Measurements from ENCODE around the gene ZNF678. TPM values are rescaled to one million over a fixed set of nuclear protein-coding genes. Genes with fewer than 3 reads are reported as not detected.

ZNF678 gene
- total and polyA plus RNA-seq, 2 of the 4 experiments (the other 2 are of a cell fraction), result 1.3 to 4.8 TPM

DNA sequence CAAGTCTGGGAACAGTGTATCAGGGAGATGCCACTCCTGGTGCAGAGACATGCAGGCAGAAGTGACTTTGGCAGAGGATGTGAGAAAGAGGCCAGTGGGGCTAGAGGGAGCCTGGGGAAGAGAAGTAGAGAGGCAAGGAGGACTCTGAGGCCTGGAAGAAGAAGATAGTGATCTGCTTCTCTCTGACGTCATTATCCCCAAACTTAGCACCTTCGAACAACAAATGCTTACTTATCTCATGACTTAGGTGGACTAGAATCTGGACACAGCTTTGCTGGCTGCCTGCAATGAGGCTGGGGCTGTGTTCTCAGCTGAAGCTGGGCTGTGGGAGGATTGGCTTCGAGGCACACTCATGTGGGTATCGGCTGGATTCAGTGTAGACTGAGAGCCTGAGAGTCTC lies 44.5 kb upstream of the ZNF678 start (continued):
- TF ChIP-seq, protein P1, sequence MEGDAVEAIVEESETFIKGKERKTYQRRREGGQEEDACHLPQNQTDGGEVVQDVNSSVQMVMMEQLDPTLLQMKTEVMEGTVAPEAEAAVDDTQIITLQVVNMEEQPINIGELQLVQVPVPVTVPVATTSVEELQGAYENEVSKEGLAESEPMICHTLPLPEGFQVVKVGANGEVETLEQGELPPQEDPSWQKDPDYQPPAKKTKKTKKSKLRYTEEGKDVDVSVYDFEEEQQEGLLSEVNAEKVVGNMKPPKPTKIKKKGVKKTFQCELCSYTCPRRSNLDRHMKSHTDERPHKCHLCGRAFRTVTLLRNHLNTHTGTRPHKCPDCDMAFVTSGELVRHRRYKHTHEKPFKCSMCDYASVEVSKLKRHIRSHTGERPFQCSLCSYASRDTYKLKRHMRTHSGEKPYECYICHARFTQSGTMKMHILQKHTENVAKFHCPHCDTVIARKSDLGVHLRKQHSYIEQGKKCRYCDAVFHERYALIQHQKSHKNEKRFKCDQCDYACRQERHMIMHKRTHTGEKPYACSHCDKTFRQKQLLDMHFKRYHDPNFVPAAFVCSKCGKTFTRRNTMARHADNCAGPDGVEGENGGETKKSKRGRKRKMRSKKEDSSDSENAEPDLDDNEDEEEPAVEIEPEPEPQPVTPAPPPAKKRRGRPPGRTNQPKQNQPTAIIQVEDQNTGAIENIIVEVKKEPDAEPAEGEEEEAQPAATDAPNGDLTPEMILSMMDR (conservative IDR thresholded peaks at IDR 0.05; ENCODE audit: low read depth, low read length), result no peak
- TF ChIP-seq CHD1 (IDR thresholded peaks at IDR 0.05; ENCODE audit: low read depth, low read length) (no peak), NFE2L2 (IDR thresholded peaks at IDR 0.05; ENCODE audit: low read depth, low read length) (no peak), MAFK (IDR thresholded peaks at IDR 0.05; ENCODE audit: low read depth, low read length) (no peak), MAZ (IDR thresholded peaks at IDR 0.05; ENCODE audit: borderline replicate concordance, low read depth, low read length) (no peak)

- Histone ChIP-seq H2AFZ (replicated peaks; ENCODE audit: low read length, poor library complexity) (no peak overlapping the region), H2AK9ac (replicated peaks; ENCODE audit: low read depth, low read length, poor library complexity) (no peak overlapping the region), H3K4me3 (ENCODE audit: insufficient read depth, low read depth, low read length) (no peak overlapping the region), H4K91ac (ENCODE audit: insufficient read depth, low read depth, low read length) (no peak overlapping the region), H3K27me3 (ENCODE audit: control insufficient read depth, insufficient read depth, low read length) (no peaks in the 10 kb centered on the region), H3K4ac (ENCODE audit: low read depth, low read length) (no peak overlapping the region), H3K9ac (ENCODE audit: low read depth, low read length) (no peak overlapping the region), H2BK5ac (ENCODE audit: low read depth, low read length, poor library complexity, severe bottlenecking) (no peak overlapping the region), H3K9me3 (ENCODE audit: control insufficient read depth, insufficient read depth, low read length) (0 out of 2 replicates have a peak, but pooled peaks cover 2% of the 10 kb centered on the region), H3K79me1 (ENCODE audit: low read depth in 1 of 2, low read length in 2 of 2) (no peaks in the 10 kb centered on the region), H3K56ac (ENCODE audit: extremely low read depth, insufficient read depth, low read length) (no peak overlapping the region), H3K18ac (ENCODE audit: low read depth, low read length) (no peak overlapping the region), H2BK15ac (ENCODE audit: low read depth, low read length) (no peak overlapping the region), H2BK20ac (ENCODE audit: low read depth, low read length) (no peak overlapping the region), H3K4me2 (ENCODE audit: low read depth, low read length) (no peak overlapping the region), H2BK120ac (ENCODE audit: low read depth, low read length) (no peak overlapping the region), H4K20me1 (ENCODE audit: insufficient read depth, low read length) (no peaks in the 10 kb centered on the region), H3K9me1 (ENCODE audit: insufficient read depth, low read length) (no peaks in the 10 kb centered on the region), H4K8ac (ENCODE audit: low read depth in 2 of 2, low read length in 2 of 2) (no peak overlapping the region), H3K36me3 (ENCODE audit: control insufficient read depth, insufficient read depth, low read length) (no peaks in the 10 kb centered on the region), H4K5ac (ENCODE audit: low read depth, low read length) (no peak overlapping the region), H3K23ac (ENCODE audit: low read depth, low read length) (no peak overlapping the region), H3K4me1 (ENCODE audit: control insufficient read depth, insufficient read depth, low read length) (no peaks in the 10 kb centered on the region), H2AK5ac (ENCODE audit: low read depth, low read length) (no peak overlapping the region), H3K27ac (ENCODE audit: insufficient read depth, low read length) (no peak overlapping the region), H3K14ac (replicated peaks; ENCODE audit: low read depth, low read length) (no peak overlapping the region)
- WGBS, 2 experiments (ENCODE audit: extremely low coverage in 2 of 2, insufficient read length in 1 of 2), result 68% methylated on average over 5 of the region's 11 CpGs; no CpG with 5 or more reads in 1 of the 2 experiments
- in situ Hi-C loops (cut with MboI; ENCODE audit: low sequenced_read_pairs), result no loop called here
- DNase-seq (no peak), ATAC-seq (ENCODE audit: low read depth) (no peak)
- dilution Hi-C loops (cut with HindIII; ENCODE audit: low sequenced_read_pairs, unreplicated experiment), result no loop called here
- intact Hi-C loops (cut with micrococcal nuclease), result no loop called here
- BruUV-seq (replicated peaks), result no TSS peak
- TF ChIP-seq POLR2A (IDR thresholded peaks at IDR 0.05; ENCODE audit: low read depth, low read length) (no peak), RCOR1 (IDR thresholded peaks at IDR 0.05; ENCODE audit: insufficient replicate concordance, low read length) (no peak), MXI1 (IDR thresholded peaks at IDR 0.05; ENCODE audit: borderline replicate concordance, low read depth, low read length) (no peak), RAD21 (IDR thresholded peaks at IDR 0.05; ENCODE audit: low read length) (no peak)
- POLR2A ChIA-PET (ENCODE audit: unreplicated experiment), result no interaction called here
- CTCF ChIA-PET, result interaction anchor here (0.7 kb wide), 1 partner anchor 186 kb away, joined by 3 read pairs; no protein-coding TSS in a partner anchor
Observed at GRCh38 chr1:227521782-227522181, 41.6 kb upstream of the ZNF678 start.
